SK-N-SH treated with all-trans-retinoic acid at 6 μM for 48 hours (cell line): ENCODE results near the gene CAVIN2.

Experiments used
- ATAC-seq: fragments of 200-7000 bp; cut with Tn5 transposase; 3 replicates; pipeline ENCODE4 v1.9.1; 2020; ENCODE audit warnings: mild to moderate bottlenecking, moderate library complexity
- BACH2 ChIP-seq: fragments of 250-450 bp; sonication (Bioruptor Pico); IDR thresholded peaks from 2 replicates; pipeline ENCODE4 v1.9.0; 2021; ENCODE audit warnings: mild to moderate bottlenecking, borderline replicate concordance
- CSDC2 ChIP-seq: fragments of 250-450 bp; sonication (Bioruptor Pico); IDR thresholded peaks from 2 replicates; pipeline ENCODE4 v1.5.0; 2020; ENCODE audit warnings: mild to moderate bottlenecking, moderate library complexity
- CSRNP3 ChIP-seq: fragments of 250-450 bp; sonication (Bioruptor Pico); IDR thresholded peaks from 2 replicates; pipeline ENCODE4 v1.5.1; 2021; ENCODE audit warnings: mild to moderate bottlenecking, moderate library complexity
- ESRRG ChIP-seq: fragments of 250-450 bp; sonication (Bioruptor Pico); IDR thresholded peaks from 2 replicates; pipeline ENCODE4 v1.6.1; 2021; ENCODE audit warnings: mild to moderate bottlenecking
- GLIS3 ChIP-seq: fragments of 250-450 bp; sonication (Bioruptor Pico); IDR thresholded peaks from 2 replicates; pipeline ENCODE4 v1.5.0; 2020; ENCODE audit warnings: mild to moderate bottlenecking, moderate library complexity
- ISL1 ChIP-seq: fragments of 250-450 bp; sonication (Bioruptor Pico); IDR thresholded peaks from 2 replicates; pipeline ENCODE4 v2.1.2; 2022; ENCODE audit warnings: mild to moderate bottlenecking, moderate library complexity
- OSR1 ChIP-seq: fragments of 250-450 bp; sonication (Bioruptor Pico); IDR thresholded peaks from 2 replicates; pipeline ENCODE4 v1.8.0; 2022; ENCODE audit warnings: moderate library complexity, mild to moderate bottlenecking, inconsistent platforms
- PATZ1 ChIP-seq: fragments of 250-450 bp; sonication (Bioruptor Pico); IDR thresholded peaks from 2 replicates; pipeline ENCODE4 v1.8.0; 2020; ENCODE audit warnings: mild to moderate bottlenecking, moderate library complexity, borderline replicate concordance
- PPARA ChIP-seq: fragments of 250-450 bp; sonication (Bioruptor Pico); IDR thresholded peaks from 2 replicates; pipeline ENCODE4 v1.5.0; 2020; ENCODE audit warnings: mild to moderate bottlenecking, borderline replicate concordance
- RARB ChIP-seq: fragments of 250-450 bp; sonication (Bioruptor Pico); IDR thresholded peaks from 2 replicates; pipeline ENCODE4 v1.8.0; 2021; ENCODE audit warnings: mild to moderate bottlenecking, moderate library complexity
- SNAI2 ChIP-seq: fragments of 250-450 bp; sonication (Bioruptor Pico); IDR thresholded peaks from 2 replicates; pipeline ENCODE4 v1.5.0; 2020; ENCODE audit warnings: mild to moderate bottlenecking, moderate library complexity
- TCF4 ChIP-seq: fragments of 250-450 bp; sonication (Bioruptor Pico); IDR thresholded peaks from 2 replicates; pipeline ENCODE4 v1.8.0; 2021; ENCODE audit warnings: mild to moderate bottlenecking, moderate library complexity, borderline replicate concordance
- TOX ChIP-seq: fragments of 250-450 bp; sonication (Bioruptor Pico); IDR thresholded peaks from 2 replicates; pipeline ENCODE4 v1.8.0; 2021; ENCODE audit warnings: mild to moderate bottlenecking, moderate library complexity, borderline replicate concordance
- TSHZ2 ChIP-seq: fragments of 250-450 bp; sonication (Bioruptor Pico); IDR thresholded peaks from 2 replicates; pipeline ENCODE4 v1.5.0; 2020; ENCODE audit warnings: mild to moderate bottlenecking, moderate library complexity
- ZC3H10 ChIP-seq: fragments of 250-450 bp; sonication (Bioruptor Pico); IDR thresholded peaks from 2 replicates; pipeline ENCODE4 v1.5.1; 2021; ENCODE audit warnings: mild to moderate bottlenecking, moderate library complexity
- ZFP3 ChIP-seq: fragments of 250-450 bp; sonication (Bioruptor Pico); IDR thresholded peaks from 2 replicates; pipeline ENCODE4 v1.5.0; 2020; ENCODE audit warnings: mild to moderate bottlenecking, moderate library complexity
- ZFP30 ChIP-seq: fragments of 450-650 bp; formaldehyde crosslinking; IDR thresholded peaks from 2 replicates; pipeline ENCODE4 v1.5.0; 2022; ENCODE audit warnings: mild to moderate bottlenecking, moderate library complexity
- ZNF565 ChIP-seq: fragments of 450-650 bp; formaldehyde crosslinking; conservative IDR thresholded peaks from 2 replicates; pipeline ENCODE4 v1.5.0; 2020; ENCODE audit warnings: low read depth, mild to moderate bottlenecking, moderate library complexity
- ZNF70 ChIP-seq: fragments of 450-650 bp; formaldehyde crosslinking; IDR thresholded peaks from 2 replicates; pipeline ENCODE4 v1.5.0; 2020; ENCODE audit warnings: mild to moderate bottlenecking, moderate library complexity
- ZNF8 ChIP-seq: fragments of 450-650 bp; formaldehyde crosslinking; IDR thresholded peaks from 2 replicates; pipeline ENCODE4 v1.5.0; 2020; ENCODE audit warnings: mild to moderate bottlenecking, moderate library complexity
- TF ChIP-seq, protein P1 (sequence below): fragments of 250-450 bp; sonication (Bioruptor Pico); IDR thresholded peaks from 2 replicates; pipeline ENCODE4 v1.5.1; 2020; ENCODE audit warnings: low read depth, mild to moderate bottlenecking, moderate library complexity

CAVIN2 gene

GRCh38 chr2:191848771-191849767 is 2.2 kb upstream of the CAVIN2 start:
- TF ChIP-seq, protein P1, sequence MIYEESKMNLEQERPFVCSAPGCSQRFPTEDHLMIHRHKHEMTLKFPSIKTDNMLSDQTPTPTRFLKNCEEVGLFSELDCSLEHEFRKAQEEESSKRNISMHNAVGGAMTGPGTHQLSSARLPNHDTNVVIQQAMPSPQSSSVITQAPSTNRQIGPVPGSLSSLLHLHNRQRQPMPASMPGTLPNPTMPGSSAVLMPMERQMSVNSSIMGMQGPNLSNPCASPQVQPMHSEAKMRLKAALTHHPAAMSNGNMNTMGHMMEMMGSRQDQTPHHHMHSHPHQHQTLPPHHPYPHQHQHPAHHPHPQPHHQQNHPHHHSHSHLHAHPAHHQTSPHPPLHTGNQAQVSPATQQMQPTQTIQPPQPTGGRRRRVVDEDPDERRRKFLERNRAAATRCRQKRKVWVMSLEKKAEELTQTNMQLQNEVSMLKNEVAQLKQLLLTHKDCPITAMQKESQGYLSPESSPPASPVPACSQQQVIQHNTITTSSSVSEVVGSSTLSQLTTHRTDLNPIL (CRISPR knock-in tag): no peak
- TF ChIP-seq ZNF8 (CRISPR knock-in tag) (no peak), TSHZ2 (CRISPR knock-in tag) (no peak), ZFP3 (no peak), ZNF70 (CRISPR knock-in tag) (no peak), ZFP30 (CRISPR knock-in tag) (no peak), ZC3H10 (CRISPR knock-in tag) (no peak), TOX (CRISPR knock-in tag) (no peak), ISL1 (CRISPR knock-in tag) (no peak), TCF4 (CRISPR knock-in tag) (no peak)
- ATAC-seq: no peak

- TF ChIP-seq, protein P1 (CRISPR knock-in tag): no peak
- TF ChIP-seq GLIS3 (CRISPR knock-in tag) (no peak), SNAI2 (no peak), CSDC2 (no peak), ZNF8 (CRISPR knock-in tag) (no peak), TOX (CRISPR knock-in tag) (no peak), RARB (CRISPR knock-in tag) (no peak), ZFP3 (no peak), ZFP30 (CRISPR knock-in tag) (no peak), PPARA (no peak), OSR1 (CRISPR knock-in tag) (no peak), ZNF70 (CRISPR knock-in tag) (no peak), TSHZ2 (CRISPR knock-in tag) (no peak), PATZ1 (CRISPR knock-in tag) (no peak), ESRRG (CRISPR knock-in tag) (no peak), CSRNP3 (CRISPR knock-in tag) (no peak), ZC3H10 (CRISPR knock-in tag) (no peak), ZNF565 (no peak), BACH2 (CRISPR knock-in tag) (no peak)
- ATAC-seq: no peak
Measured at GRCh38 chr2:191847764-191848163, 876 bp upstream of the CAVIN2 start.
